HL-60 (cell line): ENCODE measurements around the gene LRSAM1.

Experiments
- DNase-seq, 2 experiments: peaks; one replicate each; pipeline ENCODE4 v3.0.0-alpha.2; 2010 to 2020; ENCODE audit warnings: low read depth in 1 of 2, low spot score in 1 of 2
- H3K27ac ChIP-seq: fragments of 250-450 bp; sonication (Bioruptor Pico); replicated peaks from 2 replicates; pipeline ENCODE4 v1.5.1; 2020; ENCODE audit warnings: mild to moderate bottlenecking, moderate library complexity
- H3K27me3 ChIP-seq: fragments of 250-450 bp; sonication (Bioruptor Pico); 2 replicates; pipeline ENCODE4 v1.5.1; 2021; ENCODE audit warnings: mild to moderate bottlenecking, moderate library complexity; ENCODE audit not compliant: insufficient read depth, poor library complexity, severe bottlenecking
- H3K4me3 ChIP-seq: replicated peaks from 2 replicates; pipeline ENCODE4 v1.5.1; 2011; ENCODE audit warnings: mild to moderate bottlenecking, control low read depth, low read length; ENCODE audit not compliant: insufficient read depth
- GABPA ChIP-seq: IDR thresholded peaks from 2 replicates; pipeline ENCODE4 v1.6.1; 2012; ENCODE audit warnings: low read depth
- POLR2AphosphoS5 ChIP-seq: IDR thresholded peaks from 2 replicates; pipeline ENCODE4 v1.6.1; 2012; ENCODE audit warnings: low read depth
- REST ChIP-seq: IDR thresholded peaks from 2 replicates; pipeline ENCODE4 v1.6.1; 2012; ENCODE audit warnings: low read depth; ENCODE audit not compliant: insufficient replicate concordance
- SPI1 ChIP-seq: IDR thresholded peaks from 2 replicates; pipeline ENCODE4 v1.6.1; 2012; ENCODE audit warnings: low read depth, mild to moderate bottlenecking, borderline replicate concordance
- TF ChIP-seq, protein P1 (sequence below): IDR thresholded peaks from one replicate; pipeline ENCODE4 v1.5.1; 2011; ENCODE audit warnings: low read length, control low read depth, inconsistent platforms; ENCODE audit not compliant: insufficient read depth

LRSAM1 gene

DNA sequence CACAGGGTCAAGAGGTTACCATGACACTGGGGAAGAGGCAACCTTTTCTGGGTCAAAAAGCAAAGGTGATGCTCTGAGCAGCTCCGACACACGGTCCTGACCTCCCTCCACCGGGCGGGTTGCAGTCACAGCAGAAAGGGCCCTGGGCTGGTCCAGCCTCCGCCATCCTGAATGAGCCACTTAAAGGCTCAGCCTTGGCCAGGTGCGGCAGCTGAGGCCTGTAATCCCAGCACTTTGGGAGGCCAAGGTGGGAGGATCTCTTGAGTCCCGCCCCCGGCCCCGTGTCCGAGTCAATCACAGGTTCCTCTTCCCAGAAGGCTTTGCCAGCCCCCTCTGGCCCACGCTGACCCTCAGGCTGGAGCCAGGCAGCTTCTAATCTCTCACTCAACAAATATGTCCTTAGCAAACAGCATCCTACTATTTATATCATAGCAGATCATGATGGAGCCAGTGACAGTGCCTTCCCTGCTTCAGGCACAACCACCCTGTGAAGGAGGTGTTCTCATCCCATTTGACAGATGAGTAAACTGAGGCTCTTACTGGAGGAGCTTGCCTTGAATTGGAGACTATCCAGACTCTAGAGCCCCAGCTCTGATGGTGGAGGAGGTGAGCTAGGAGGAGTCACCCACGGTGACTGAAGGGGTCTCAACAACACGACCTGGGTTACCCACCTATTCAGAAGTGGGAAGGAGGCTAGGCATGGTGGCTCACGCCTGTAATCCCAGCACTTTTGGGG is 79.1 kb downstream of the LRSAM1 start:
- H3K27ac ChIP-seq, result no peak overlapping the region

DNA sequence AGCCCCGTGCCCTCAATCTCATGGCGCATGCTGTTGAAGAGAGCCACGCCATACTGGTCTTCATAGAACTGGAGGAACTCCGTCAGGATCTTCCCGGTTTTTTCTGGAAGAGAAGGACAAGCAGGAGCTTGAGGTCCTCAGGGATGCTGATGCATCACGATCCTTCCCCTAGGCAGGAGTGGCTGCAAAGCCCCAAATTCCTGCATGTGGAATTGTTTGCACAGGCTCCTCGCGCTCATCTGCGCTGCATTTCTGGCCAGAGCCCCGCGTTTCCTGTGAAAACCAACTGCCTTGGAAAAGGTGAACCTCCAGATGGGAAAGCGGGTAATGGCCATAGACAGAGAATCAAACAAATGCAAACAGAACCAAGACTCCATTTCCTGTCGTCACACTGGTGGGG is 80.4 kb downstream of the LRSAM1 start:
- Histone ChIP-seq H3K27me3 (no peaks in the 10 kb centered on the region), H3K4me3 (no peak overlapping the region), H3K27ac (no peak overlapping the region)
- TF ChIP-seq GABPA (no peak), POLR2AphosphoS5 (no peak), REST (no peak), SPI1 (no peak)
- TF ChIP-seq, protein P1, sequence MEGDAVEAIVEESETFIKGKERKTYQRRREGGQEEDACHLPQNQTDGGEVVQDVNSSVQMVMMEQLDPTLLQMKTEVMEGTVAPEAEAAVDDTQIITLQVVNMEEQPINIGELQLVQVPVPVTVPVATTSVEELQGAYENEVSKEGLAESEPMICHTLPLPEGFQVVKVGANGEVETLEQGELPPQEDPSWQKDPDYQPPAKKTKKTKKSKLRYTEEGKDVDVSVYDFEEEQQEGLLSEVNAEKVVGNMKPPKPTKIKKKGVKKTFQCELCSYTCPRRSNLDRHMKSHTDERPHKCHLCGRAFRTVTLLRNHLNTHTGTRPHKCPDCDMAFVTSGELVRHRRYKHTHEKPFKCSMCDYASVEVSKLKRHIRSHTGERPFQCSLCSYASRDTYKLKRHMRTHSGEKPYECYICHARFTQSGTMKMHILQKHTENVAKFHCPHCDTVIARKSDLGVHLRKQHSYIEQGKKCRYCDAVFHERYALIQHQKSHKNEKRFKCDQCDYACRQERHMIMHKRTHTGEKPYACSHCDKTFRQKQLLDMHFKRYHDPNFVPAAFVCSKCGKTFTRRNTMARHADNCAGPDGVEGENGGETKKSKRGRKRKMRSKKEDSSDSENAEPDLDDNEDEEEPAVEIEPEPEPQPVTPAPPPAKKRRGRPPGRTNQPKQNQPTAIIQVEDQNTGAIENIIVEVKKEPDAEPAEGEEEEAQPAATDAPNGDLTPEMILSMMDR, result no peak
- no peak for DNase-seq

More for the DNA sequence above, 79.1 kb downstream of the LRSAM1 start:
- Histone ChIP-seq H3K4me3 (no peak overlapping the region), H3K27me3 (no peaks in the 10 kb centered on the region)
- no peak for TF ChIP-seq REST
- no peak for TF ChIP-seq SPI1
- no peak for TF ChIP-seq GABPA
- TF ChIP-seq POLR2AphosphoS5, result no peak
- TF ChIP-seq, protein P1, result no peak
- DNase-seq, result no peak

- no peak overlapping the region for H3K4me3 ChIP-seq
- TF ChIP-seq POLR2AphosphoS5, result no peak
- no peak for TF ChIP-seq REST
- TF ChIP-seq SPI1, result no peak
- TF ChIP-seq GABPA, result no peak
- TF ChIP-seq, protein P1, result no peak
- H3K27me3 ChIP-seq, result no peaks in the 10 kb centered on the region
- DNase-seq, result no peak
- H3K27ac ChIP-seq, result no peak overlapping the region
Measured at GRCh38 chr9:127534250-127534906, 83.1 kb downstream of the LRSAM1 start.
